ENCODE results near the gene REEP5.
"Not testable (repeated sequence)": the region's sequence is repeated elsewhere in the genome, so short reads cannot be mapped to it uniquely, and the experiment has no call there.

The REEP5 gene

DNA sequence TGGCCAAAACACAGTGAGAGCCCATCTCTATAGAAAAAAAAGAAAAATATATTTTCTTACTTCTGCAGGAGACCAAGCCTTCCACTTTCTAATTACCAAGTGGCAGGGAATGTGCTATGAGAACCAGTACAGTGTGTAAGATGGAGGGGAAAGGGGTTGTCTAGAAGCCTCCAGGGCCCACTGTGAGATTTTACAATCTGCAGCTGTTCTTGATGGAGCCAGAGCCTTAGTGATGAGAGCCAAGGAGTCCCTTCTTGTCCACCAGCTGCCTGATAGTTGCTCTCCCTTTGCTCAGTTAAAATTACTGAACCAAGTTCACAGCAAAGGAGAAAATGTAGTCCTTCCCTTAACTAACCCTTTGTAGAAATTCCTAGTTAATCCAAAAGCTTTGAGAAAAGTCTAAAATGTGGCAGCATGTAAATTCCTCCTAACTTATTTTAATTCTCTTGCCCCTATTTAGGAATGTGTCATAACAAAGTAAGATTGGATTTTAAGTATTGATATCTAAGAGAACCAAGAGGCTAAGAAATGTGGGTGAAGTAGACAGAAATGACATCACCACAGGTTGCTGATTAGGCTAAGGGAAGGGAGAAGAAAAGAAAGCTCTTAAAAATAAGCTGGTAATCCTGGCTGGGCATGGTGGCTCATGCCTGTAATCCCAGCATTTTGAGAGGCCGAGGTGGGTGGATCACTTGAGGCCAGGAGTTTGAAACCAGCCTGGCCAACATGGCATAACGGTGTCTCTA is 41.6 kb downstream of the REEP5 start:
- no peak for DNase-seq

DNA sequence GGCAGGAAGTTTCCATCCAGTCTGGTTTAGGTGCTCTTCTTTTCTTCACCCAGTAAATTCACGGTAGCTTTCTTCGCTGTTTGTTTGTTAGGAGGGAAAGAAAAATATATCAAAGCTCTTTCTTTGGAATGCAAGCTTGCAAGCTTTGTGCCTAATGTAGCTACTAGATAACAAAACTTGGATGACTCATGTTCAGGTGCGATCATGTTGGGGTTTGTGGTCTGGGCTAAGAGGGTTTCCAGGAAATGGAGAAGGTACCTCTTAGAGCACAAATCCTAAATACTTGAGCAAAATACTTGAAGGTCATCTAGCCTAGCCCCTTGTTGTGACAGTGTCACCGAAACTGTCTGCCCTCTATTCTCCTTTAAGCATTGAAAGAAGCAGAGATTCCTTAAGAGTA is 43.3 kb downstream of the REEP5 start:
- DNase-seq: peak; percentile 71

GRCh38 chr5:112878101-112878500 is 43.9 kb downstream of the REEP5 start:
- DNase-seq: no peak

GRCh38 chr5:112876362-112876761 is 45.7 kb downstream of the REEP5 start:
- DNase-seq: no peak

- no peak for DNase-seq
Measured at GRCh38 chr5:112870966-112871365, 51.1 kb downstream of the REEP5 start.

DNA sequence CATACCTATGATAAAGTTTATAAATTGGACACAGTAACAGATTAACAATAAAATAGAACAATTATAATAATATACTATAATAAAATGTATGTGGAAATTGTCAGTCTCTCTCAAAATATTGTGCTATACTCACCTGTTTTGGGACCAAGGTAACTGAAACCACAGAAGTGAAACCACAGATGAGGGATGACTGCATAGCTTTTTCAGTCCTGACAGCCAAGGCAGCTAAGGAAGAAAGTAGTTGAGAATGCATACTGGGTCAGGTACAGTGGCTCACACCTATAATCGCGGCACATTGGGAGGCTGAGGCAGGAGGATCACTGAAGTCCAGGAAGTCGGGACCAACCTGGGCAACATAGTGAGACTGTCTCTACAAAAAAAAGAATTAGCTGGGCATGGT is 52.1 kb downstream of the REEP5 start:
- DNase-seq: no peak

GRCh38 chr5:112867411-112867810 is 54.6 kb downstream of the REEP5 start:
- DNase-seq: no peak

GRCh38 chr5:112866739-112867138 is 55.3 kb downstream of the REEP5 start:
- no peak for DNase-seq

- no peak for DNase-seq
Measured at GRCh38 chr5:112865128-112865527, 56.9 kb downstream of the REEP5 start.

DNA sequence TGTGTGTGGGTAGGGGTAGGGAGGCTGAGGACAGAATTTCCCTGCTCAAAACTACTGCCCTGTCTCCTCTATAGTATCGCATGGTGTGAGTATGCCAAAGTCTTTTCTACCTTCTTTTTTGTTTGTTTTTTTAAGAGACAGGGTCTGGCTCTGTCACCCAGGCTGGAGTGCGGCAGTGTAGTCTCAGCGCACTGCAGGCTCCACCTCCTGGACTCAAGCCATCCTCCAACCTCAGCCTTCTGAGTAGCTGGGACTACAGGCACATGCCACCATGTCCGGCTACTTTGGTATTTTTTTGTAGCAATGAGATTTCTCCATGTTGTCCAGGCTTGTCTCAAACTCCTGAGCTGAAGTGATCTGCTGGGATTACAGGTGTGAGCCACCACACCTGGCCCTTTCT is 58.5 kb downstream of the REEP5 start:
- no peak for DNase-seq

DNA sequence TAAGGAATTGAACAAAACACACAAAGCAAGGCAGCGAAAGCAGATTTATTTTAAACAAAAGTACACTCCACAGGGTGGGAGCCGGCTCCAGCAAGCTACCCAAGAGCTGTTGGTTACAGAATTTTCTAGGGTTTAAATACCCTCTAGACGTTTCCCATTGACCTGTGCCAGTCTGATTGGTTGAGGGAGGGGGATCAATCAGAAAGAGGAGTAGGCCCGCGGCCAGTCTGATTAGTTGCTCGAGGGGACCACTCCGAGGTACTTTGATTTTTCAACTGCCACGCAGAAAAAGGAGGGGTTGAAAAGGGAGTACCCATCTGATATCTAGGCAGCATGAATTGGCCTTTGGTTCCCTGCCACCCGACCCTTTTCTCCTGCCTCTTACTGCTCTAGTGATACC is 59.9 kb downstream of the REEP5 start:
- DNase-seq: no peak

DNA sequence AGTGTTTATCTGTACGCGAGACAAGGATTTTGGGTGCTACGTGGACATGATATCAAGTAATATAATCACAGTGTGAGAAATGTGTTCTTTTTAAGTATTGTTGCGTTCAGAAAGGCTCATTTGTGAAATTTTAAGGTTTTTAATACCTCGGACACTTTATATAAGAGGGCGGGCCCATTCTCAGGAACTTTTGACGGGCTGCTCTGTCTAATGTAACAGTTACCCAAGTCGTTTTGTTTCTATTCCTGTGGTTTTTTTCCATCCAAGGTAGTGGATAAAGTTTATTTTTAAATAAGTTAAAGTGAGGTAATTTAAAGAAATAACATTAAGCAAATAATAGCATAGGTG is 60.4 kb downstream of the REEP5 start:
- DNase-seq: no peak

DNA sequence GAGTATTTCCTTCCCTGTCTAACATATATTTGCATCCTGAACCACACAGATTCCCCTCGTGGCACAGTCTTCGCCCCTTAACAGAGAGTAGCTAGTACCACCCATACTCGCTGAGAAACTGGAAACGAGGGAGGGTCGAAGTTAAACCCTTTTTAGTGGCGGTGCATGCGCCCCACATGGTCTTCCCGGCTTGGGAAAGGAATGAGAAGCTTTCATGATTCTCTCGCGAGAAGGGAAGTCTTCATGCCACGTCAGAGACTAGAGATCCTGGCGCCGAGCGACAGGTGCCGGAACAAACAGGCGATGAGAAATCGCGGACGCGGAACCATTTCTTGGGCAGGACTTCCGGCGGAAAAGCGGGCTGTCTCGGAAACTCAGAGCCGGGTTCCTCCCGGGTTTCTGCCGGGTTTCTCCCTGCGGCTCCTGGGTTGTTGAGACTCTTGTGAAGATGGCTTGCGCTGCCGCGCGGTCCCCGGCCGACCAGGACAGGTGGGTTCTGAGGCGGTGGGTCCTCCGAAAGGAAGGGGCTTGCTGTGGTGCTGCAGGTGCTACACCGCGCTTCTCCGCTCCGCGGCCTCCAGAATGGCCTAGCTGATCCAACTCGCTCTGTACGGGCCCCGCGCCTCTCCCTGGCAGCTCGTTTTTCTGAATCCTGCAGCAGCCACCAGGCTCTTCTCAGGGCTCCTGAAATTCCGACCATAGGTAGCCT is 60.9 kb downstream of the REEP5 start, which contains the start of gene SRP19:
Gene SRP19, plus strand, starts transcription at position 359 of the 709 bp plus-strand sequence. Its CDS starts 90 bp downstream, at position 449.
- peak; percentile 98 for DNase-seq

- not testable (repeated sequence) for DNase-seq
Measured at GRCh38 chr5:112860571-112860928, 61.5 kb downstream of the REEP5 start.

DNA sequence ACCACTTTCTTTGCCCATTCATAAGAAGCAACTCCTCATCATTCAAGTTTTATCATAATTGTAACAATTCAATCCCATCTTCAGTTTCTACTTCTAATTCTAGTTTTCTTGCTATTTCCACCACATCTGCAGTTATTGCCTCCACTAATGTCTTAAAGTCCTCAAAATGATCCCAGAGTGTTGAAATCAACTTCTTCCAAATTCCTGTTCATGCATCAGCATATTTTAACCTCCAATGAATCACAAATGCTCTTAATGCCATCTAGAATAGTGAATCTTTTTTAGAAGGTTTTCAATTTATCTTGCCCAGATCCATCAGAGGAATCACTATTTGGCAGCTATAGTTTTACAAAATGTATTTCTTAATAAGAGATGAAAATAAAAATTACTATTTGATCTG is 64.2 kb downstream of the REEP5 start:
- DNase-seq: no peak

GRCh38 chr5:112854651-112855050 is 67.4 kb downstream of the REEP5 start:
- no peak for DNase-seq

GRCh38 chr5:112849912-112850311 is 72.1 kb downstream of the REEP5 start:
- no peak for DNase-seq

- peak; percentile 56 for DNase-seq
Measured at GRCh38 chr5:112848116-112848811, 73.8 kb downstream of the REEP5 start.

GRCh38 chr5:112847306-112847705 is 74.7 kb downstream of the REEP5 start:
- DNase-seq: no peak

DNA sequence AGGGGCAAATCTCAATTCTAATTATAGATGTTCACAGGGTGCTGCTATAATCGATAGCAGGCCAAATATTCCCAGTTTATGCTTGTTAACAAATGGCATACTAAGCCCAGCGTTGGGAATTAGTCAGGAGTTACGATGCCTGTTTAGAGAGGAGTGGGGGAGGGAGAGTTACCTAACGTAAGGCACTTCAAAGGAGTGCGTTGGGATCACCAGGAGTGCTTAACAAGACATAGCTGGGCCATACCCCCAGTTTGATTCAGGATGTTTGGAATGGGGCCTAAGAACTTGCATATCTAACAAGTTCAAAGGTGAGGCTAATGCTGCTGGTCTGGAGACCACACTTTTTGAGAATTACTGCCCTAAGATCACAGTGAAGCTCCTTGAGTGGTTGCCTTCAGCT is 75.5 kb downstream of the REEP5 start:
- no peak for DNase-seq

DNA sequence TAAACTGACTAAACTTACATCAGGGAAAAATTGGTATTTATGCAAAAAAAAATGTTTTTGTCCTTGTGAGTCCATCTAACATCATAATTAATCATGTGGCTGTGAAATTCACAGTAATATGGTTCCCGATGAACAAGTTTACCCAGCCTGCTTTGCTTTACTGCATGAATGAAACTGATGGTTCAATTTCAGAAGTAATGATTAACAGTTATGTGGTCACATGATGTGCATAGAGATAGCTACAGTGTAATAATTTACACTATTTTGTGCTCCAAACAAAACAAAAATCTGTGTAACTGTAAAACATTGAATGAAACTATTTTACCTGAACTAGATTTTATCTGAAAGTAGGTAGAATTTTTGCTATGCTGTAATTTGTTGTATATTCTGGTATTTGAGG is 77.5 kb downstream of the REEP5 start:
- no peak for DNase-seq

DNA sequence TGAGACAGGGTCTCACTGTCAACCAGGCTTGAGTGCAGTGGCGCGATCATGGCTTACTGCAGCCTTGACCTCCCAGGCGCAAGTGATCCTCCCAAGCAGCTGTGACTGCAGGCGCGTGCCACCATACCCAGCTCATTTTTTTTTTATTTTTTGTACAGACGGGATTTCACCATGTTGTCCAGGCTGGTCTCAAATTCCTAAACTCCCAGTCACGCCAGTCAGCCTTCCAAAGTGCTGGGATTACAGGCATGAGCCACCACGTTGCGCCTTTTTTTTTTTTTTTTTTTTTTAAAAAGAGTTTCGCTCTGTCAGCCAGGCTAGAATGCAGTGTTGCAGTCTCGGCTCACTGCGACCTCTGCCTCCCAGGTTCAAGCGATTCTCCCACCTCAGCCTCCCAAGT is 88.1 kb downstream of the REEP5 start:
- no peak for DNase-seq

GRCh38 chr5:112830378-112830777 is 91.6 kb downstream of the REEP5 start:
- DNase-seq: no peak

All from islet precursor cell (in vitro differentiated cells).